Fibroblast of lung (primary cell): ENCODE data around the gene NIFK.

Experiments
- CTCF ChIP-seq, 2 donors: IDR thresholded peaks in 1 of 2; conservative IDR thresholded peaks in 1 of 2; 1 replicate in 1 of 2; 2 replicates in 1 of 2; pipeline ENCODE4 v1.5.1; 2011 to 2012; ENCODE audit warnings: low read length in 2 of 2, control low read depth in 1 of 2, inconsistent platforms in 1 of 2, low read depth in 1 of 2, mild to moderate bottlenecking in 1 of 2
- EZH2 ChIP-seq: IDR thresholded peaks from 2 replicates; pipeline ENCODE4 v1.5.1; 2012; ENCODE audit warnings: low read length, control low read depth, mild to moderate bottlenecking; ENCODE audit errors: missing control alignments

- TF ChIP-seq CTCF (conservative IDR thresholded peaks at IDR 0.05 in 1 of 2, IDR thresholded peaks at IDR 0.05 in 1 of 2; ENCODE audit: low read depth in 1 of 2, low read length in 2 of 2), result no peak
- TF ChIP-seq EZH2, result no peak
Observed at GRCh38 chr2:121736140-121736461, 574 bp downstream of the NIFK start.
